ENCODE results near the gene VGLL1. TPM values are rescaled to one million over a fixed set of nuclear protein-coding genes. Genes with fewer than 3 reads are reported as not detected.
A peak's percentile ranks its signal among the peaks of the same experiment; 100 is the strongest.

VGLL1 gene
- polyA plus RNA-seq: under 1 TPM in 1 of 3 donors, not detected in 2; 0.15 TPM

- H3K27ac ChIP-seq (ENCODE audit: low read depth, low read length): no peak within 1 kb of the TSS
- WGBS, 3 donors: 60 to 91% (median 85%) methylated on average over 3 of the region's 3 CpGs
Observed at GRCh38 chrX:136531951-136532350, at the start of gene VGLL1. VGLL1 (plus strand) TSS chrX:136532215; CDS start chrX:136536021, 3,806 bp downstream.

DNA sequence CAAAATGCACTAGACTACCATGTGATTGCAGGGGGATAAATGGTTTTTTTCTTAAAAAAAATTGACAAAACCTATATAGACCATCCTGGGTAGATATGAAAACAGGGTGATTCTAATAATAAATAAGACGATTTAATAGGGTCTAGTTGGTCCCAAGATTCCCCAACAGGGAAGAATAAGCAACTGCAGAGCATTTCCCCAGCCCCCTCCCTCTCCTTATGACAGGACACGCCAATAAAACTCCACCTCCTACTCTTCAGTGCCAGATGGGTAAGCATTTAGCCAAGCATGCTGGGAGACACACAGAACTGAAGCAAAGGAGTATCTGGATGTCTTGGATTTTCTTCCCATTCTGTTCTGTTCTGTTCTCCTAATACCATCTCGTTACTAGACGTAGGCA lies 44.4 kb upstream of the VGLL1 start, which contains the start of gene BRS3:
TSS of gene BRS3 (plus strand) at position 301 of the 400 bp plus-strand sequence. CDS start 168 bp downstream, outside the sequence.
- H3K27ac ChIP-seq (ENCODE audit: low read depth, low read length): no peak within 1 kb of the TSS
- 59 to 68% (median 67%) methylated on average over 4 of the region's 4 CpGs for WGBS, 3 donors

DNA sequence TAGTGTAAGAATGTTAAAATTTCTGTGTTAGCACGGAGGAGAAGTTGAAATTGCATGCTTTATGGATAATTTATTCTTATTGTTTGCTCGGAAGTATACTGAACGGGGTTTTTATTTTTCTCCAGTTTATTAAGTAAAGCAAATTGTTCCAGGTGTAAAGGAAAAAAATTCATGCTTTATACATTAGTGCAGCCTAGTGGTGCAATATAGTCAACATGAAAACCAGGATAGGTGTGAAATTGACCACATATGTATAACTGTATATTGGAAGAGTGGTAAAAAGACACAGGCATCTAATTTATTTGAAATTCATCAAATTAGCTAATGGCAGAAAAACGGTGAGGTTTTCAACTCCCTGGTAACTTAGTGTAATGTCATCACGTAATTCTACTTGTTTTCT lies 43.3 kb upstream of the VGLL1 start:
- WGBS, 3 donors: 40 to 50% (median 45%) methylated on average over 5 of the region's 5 CpGs
- no peak overlapping the region for H3K27ac ChIP-seq (ENCODE audit: low read depth, low read length)

DNA sequence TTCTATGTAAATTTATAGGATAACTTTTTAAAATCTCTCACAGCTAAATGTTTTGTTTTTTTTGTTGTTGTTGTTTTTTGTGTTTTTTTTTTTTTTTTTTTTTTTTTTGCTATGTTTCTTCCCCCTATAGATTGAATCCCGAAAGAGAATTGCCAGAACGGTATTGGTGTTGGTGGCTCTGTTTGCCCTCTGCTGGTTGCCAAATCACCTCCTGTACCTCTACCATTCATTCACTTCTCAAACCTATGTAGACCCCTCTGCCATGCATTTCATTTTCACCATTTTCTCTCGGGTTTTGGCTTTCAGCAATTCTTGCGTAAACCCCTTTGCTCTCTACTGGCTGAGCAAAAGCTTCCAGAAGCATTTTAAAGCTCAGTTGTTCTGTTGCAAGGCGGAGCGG lies 40.2 kb upstream of the VGLL1 start:
- no peak overlapping the region for H3K27ac ChIP-seq (ENCODE audit: low read depth, low read length)
- 60 to 66% (median 64%) methylated on average over 6 of the region's 6 CpGs for WGBS, 3 donors

DNA sequence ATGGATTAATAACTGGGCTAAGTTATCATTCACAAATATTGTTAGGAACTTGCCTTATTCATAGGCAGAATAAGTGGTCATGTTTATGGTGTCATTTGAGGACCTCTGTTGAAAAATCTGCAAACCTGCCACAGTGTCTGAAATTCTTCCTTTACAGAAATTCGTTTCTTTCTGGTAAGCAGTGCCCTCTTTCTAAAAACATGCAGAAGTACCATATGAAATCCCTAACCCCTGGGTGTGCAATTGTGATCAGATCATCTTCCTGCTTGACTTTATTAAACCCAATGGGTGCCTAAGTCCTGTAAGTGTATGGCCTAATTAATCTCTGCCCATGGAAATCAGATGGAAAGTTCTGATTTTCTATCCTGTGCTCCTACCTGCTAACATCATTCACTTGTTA lies 39.0 kb upstream of the VGLL1 start:
- no peak overlapping the region for H3K27ac ChIP-seq (ENCODE audit: low read depth, low read length)
- WGBS, 3 donors: 12 to 27% (median 27%) methylated on average over 1 of the region's 1 CpG

GRCh38 chrX:136495043-136495442 lies 37.0 kb upstream of the VGLL1 start:
- H3K27ac ChIP-seq (ENCODE audit: low read depth, low read length): no peak overlapping the region
- WGBS, 3 donors: 47 to 76% (median 53%) methylated on average over 3 to 4 of the region's 4 CpGs

GRCh38 chrX:136496186-136496763 lies 35.7 kb upstream of the VGLL1 start:
- peak overlapping the region; percentile 15 for H3K27ac ChIP-seq (ENCODE audit: low read depth, low read length)
- 3 to 45% (median 3%) methylated on average over 13 of the region's 13 CpGs for WGBS, 3 donors

DNA sequence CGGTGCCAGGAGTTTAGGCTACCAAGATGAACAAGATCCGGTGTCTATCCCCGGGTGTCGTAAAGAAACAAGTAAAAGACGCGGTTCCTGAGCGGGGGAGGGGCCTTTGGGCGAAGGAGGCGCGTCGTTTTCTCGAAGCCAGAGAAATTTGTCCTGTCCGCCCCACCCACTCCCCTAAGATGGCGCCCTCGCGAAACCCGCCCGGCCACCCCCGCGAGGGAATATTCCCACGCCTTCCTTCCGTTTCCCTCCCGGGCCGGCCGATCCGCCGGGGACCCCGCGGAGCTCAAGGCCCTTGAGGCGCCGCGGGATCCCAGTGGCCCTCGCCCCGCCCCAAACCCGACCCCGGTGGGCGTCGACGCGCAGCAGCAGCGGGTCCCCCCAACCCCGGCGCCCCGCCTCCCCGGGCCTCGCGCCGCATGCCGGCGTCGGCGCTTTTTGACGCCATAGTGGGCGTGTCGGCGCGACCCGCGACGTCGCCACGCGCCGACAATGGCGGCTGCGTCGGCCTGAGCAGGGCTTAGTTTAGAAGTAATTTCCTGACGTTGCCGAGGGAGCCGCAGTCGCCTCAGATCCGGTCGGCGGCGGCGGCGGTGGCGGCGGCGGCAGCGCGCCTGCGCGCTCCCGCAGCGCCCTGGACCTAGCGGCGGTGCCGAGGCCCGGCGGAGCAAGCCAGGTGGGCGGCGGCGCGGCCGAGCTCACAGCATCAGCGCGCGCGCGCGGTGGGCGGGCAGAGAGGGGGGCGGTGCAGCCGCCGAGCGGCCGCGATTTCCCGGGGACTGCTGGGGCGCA lies 35.1 kb upstream of the VGLL1 start:
- WGBS, 3 donors: 0 to 44% (median 2%) methylated on average over 20 to 93 of the region's 111 CpGs
- H3K27ac ChIP-seq (ENCODE audit: low read depth, low read length): peak overlapping the region; percentile 72

DNA sequence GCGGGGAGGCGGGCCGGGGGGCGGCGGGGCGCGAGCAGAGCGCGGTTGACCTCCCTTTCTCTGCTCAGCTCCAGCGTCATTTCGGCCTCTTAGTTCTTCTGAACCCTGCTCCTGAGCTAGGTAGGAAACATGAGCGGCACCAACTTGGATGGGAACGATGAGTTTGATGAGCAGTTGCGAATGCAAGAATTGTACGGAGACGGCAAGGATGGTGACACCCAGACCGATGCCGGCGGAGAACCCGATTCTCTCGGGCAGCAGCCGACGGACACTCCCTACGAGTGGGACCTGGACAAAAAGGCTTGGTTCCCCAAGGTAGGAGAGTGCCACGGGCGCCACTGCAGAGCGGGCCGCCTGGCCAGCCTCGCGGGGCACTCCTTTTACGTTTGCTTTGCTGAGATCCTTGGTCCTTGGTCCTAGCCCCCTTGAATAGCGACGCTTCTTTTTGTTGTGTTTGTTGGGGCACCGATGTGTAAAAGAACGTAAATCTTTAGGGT lies 34.4 kb upstream of the VGLL1 start, which contains the start of gene HTATSF1:
TSS of gene HTATSF1 (plus strand) at position 37 of the 497 bp plus-strand sequence. CDS start at position 130, 93 bp downstream.
- 0 to 37% (median 1%) methylated on average over 17 to 35 of the region's 35 CpGs for WGBS, 3 donors
- H3K27ac ChIP-seq (ENCODE audit: low read depth, low read length): peak within 1 kb of the TSS; percentile 72

DNA sequence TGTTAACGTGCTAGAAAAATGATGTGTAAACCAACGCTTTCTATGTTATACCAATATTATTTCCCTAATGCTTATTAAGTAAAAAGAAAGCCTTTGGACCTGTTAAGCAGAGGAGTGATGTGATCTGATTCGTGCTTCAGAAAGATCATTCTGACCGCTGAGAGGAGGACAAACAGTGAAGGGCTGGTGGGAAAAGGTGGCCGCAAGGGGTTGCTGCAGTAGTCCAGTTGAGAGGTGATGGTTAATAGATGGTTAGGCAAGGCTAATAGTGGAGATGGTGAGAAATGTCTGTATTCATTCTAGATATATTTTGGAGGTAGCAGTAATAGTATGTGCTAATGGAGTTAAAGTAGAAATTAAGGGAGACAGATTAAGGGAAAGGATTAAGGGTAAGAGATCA lies 12.9 kb upstream of the VGLL1 start:
- WGBS, 3 donors: 62 to 93% (median 68%) methylated on average over 5 of the region's 5 CpGs
- H3K27ac ChIP-seq (ENCODE audit: low read depth, low read length): no peak overlapping the region

DNA sequence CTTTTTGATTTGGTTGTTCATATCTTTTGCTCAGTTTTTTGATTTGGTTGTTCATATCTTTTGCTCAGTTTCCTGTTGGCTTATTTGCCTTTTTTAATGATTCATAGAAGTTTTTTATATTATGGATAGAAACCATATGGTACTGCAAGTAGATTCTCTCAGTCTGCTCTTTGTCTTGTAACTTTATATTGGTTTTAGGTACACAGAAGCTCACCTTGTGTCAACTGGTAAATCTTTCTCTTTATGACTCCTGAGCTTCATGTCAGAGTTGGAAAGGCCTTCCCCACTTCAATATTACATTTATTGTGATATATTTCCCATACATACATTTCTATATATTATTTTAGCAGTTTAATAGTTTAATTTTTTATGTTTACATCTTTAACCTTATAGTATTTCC lies 8.2 kb upstream of the VGLL1 start:
- H3K27ac ChIP-seq (ENCODE audit: low read depth, low read length): no peak overlapping the region

DNA sequence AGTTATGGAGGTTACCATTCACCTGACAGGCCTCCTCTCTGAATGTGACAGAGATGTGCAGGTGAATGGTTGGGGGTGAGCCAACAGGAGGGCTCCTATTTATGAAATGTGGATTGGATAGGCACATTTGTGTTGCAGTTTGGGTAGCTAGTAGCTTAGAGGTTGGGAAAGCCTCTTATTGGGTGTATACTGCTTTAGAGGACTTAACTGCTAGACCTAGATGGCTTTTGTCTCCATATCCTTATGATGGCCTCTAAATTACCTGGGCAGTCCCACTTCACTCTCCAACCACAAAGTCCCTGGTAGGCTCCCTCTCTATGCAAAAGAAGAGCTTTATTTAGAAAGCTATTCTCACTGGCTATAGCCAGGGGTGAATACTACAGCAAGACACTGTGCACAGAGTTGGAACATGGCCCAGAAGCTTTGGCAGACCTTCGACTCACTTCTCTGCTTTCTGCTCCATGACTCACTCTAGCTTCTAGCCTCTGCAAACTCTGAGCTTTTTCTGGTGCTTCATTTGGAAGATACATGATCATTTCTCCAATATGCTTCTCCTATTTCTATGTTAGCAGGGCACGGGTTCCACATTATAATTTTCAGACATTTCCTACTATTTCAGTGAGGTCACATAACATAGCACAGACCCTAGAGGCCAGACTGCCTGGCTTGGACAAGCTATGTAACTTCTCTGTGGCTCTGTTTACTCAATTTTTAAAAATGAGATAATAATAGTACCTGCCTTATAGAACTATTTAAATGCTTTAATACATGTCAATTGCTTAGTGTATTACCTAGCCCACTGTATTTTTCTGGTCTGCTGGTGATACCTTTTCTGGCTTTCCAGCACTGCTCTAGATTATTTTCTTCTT lies 6.0 kb upstream of the VGLL1 start:
- no peak overlapping the region for H3K27ac ChIP-seq (ENCODE audit: low read depth, low read length)
- 24 to 32% (median 28%) methylated on average over 2 of the region's 2 CpGs for WGBS, 3 donors

- 61 to 86% (median 77%) methylated on average over 8 of the region's 8 CpGs for WGBS, 3 donors
- no peak overlapping the region for H3K27ac ChIP-seq (ENCODE audit: low read depth, low read length)
Observed at GRCh38 chrX:136528645-136529315, 3.2 kb upstream of the VGLL1 start.

- WGBS, 3 donors: 65 to 78% (median 71%) methylated on average over 2 of the region's 2 CpGs
Observed at GRCh38 chrX:136529795-136530194, 2.2 kb upstream of the VGLL1 start.

DNA sequence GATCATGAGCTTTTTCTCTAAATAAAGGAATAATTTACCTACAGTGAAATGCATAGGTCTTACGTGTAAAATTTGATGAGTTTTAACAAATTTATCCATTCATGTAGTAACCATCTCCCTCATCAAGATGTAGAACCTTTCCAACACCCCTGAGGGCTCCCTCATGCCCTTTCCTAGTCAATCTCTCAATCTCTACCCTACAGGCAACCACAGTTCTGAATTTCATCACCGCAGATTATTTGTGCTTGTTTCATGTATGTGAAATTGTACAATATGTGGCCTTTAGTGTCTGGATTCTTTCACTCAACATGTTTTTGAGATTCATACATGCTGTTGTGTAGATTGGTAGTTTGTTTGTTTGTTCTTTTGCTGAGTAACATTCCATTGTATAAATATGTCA lies 2.1 kb downstream of the VGLL1 start:
- no peak overlapping the region for H3K27ac ChIP-seq (ENCODE audit: low read depth, low read length)
- WGBS, 3 donors: 74 to 94% (median 93%) methylated on average over 2 of the region's 2 CpGs

More at GRCh38 chrX:136529795-136530194, 2.2 kb upstream of the VGLL1 start:
- H3K27ac ChIP-seq (ENCODE audit: low read depth, low read length): no peak overlapping the region

DNA sequence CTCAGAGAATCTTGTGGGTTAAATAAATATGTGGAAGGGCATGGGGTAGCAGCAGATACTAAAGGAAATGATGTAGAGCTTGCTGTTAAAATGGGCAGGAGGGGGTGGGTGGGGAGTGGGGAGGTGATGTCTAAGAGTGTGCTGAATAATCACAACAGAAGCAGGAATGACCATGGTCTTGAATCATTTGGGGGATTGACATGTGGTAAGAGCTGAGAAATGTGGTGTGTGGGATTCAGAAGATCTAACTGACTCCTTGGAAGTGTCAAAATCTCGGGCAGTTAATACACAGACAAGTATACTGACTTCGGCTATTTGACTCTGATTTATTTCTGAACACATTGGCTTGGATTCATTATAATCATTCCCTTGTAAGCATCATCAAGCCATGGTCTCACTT lies 6.8 kb downstream of the VGLL1 start:
- no peak overlapping the region for H3K27ac ChIP-seq (ENCODE audit: low read depth, low read length)
- WGBS, 3 donors: 68 to 85% (median 82%) methylated on average over 2 of the region's 2 CpGs

DNA sequence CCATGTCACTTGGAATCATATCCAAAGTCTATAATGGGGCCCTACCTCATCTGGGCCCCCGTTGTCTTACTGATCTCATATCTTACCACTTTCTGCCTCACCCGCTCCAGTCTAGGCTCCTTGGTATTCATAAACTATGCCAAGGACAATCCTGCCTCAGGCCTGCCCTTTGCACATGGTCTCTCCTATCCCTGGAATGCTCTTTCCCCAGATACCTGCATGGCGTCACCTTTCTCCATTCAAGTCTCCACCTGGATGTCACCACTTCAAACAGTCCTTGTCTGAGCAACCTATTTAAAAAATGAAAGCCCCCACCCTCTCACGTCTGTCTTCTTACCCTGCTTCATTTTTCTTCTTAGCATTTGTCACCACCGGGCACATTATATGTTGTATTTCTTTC lies 8.2 kb downstream of the VGLL1 start:
- no peak overlapping the region for H3K27ac ChIP-seq (ENCODE audit: low read depth, low read length)
- 79 to 96% (median 95%) methylated on average over 5 of the region's 5 CpGs for WGBS, 3 donors

DNA sequence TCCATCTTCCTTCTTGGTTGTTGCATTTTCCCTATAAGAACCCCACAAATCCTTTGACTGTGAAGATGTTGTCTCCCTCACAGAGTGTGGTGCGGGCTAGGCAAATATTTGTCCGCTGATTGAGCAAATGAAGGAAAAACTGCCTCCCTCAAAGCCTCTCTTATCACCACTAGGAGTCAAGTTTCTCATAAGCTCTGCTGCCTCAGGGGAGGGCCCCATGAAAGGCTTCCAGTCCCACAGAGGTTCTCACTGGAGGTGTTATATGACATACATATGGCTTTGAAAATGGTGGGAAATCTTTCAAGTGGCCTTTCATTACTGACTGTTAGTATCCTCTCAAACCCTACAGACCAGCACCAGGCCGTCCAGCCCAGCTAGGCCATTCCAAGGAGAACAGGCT lies 9.3 kb downstream of the VGLL1 start:
- no peak overlapping the region for H3K27ac ChIP-seq (ENCODE audit: low read depth, low read length)
- 57 to 87% (median 75%) methylated on average over 3 of the region's 3 CpGs for WGBS, 3 donors
